NCI-H82 treated with DMSO at 0.1 percent for 48 hours (cell line): Measurements from ENCODE around the gene NBEAL2.

ENCODE experiments used
- DNase-seq: peaks from one replicate; lab custom pipeline; 2025; ENCODE audit not compliant: unreplicated experiment; lab: John Stamatoyannopoulos, UW

The NBEAL2 gene

GRCh38 chr3:46998121-46998851 is 18.8 kb downstream of the NBEAL2 start:
- DNase-seq, result no peak

GRCh38 chr3:46998852-46999515 is 19.5 kb downstream of the NBEAL2 start:
- no peak for DNase-seq

GRCh38 chr3:46999516-47000197 is 20.2 kb downstream of the NBEAL2 start:
- no peak for DNase-seq

GRCh38 chr3:47000198-47000815 is 20.8 kb downstream of the NBEAL2 start:
- DNase-seq, result no peak

- DNase-seq, result no peak
Observed at GRCh38 chr3:47000922-47001730, 21.7 kb downstream of the NBEAL2 start.

- DNase-seq, result no peak
Observed at GRCh38 chr3:47001731-47002170, 22.3 kb downstream of the NBEAL2 start.

GRCh38 chr3:47002171-47003055 is 22.9 kb downstream of the NBEAL2 start:
- no peak for DNase-seq

GRCh38 chr3:47003056-47003410 is 23.6 kb downstream of the NBEAL2 start:
- DNase-seq, result no peak

GRCh38 chr3:47003461-47004368 is 24.2 kb downstream of the NBEAL2 start:
- no peak for DNase-seq

- DNase-seq, result no peak
Observed at GRCh38 chr3:47004369-47005211, 25.1 kb downstream of the NBEAL2 start.

GRCh38 chr3:47005212-47006144 is 26.0 kb downstream of the NBEAL2 start:
- DNase-seq, result no peak

- DNase-seq, result no peak
Observed at GRCh38 chr3:47006145-47006651, 26.7 kb downstream of the NBEAL2 start.

GRCh38 chr3:47007001-47007400 is 27.5 kb downstream of the NBEAL2 start:
- DNase-seq, result no peak

GRCh38 chr3:47007482-47008233 is 28.2 kb downstream of the NBEAL2 start:
- DNase-seq, result no peak

GRCh38 chr3:47008234-47008796 is 28.8 kb downstream of the NBEAL2 start:
- no peak for DNase-seq

GRCh38 chr3:47008851-47009224 is 29.4 kb downstream of the NBEAL2 start:
- no peak for DNase-seq
